K562 (cell line): ENCODE results near the gene THOC1. TPM values are rescaled to one million over a fixed set of nuclear protein-coding genes. Genes with fewer than 3 reads are reported as not detected.

Experiments
- ATAC-seq: fragments of 200-7000 bp; cut with Tn5 transposase; 3 replicates; pipeline ENCODE4 v1.9.1; 2020; ENCODE audit warnings: moderate library complexity
- BruUV-seq: library from RNA; stranded (reverse); fragments of 400-500 nt; replicated peaks from 2 replicates; lab custom pipeline; 2021; lab: Mats Ljungman, UMichigan
- CTCF ChIA-PET: fragments of 300-600 bp; formaldehyde crosslinking; extraction: SDS; loops from one replicate; lab custom pipeline; 2021; ENCODE audit warnings: low intra/inter-chr PET ratio; lab: Yijun Ruan, JAX
- POLR2A ChIA-PET: fragments of 300-600, 350-650 bp; sonication (Branson Sonifier 250); formaldehyde crosslinking; extraction: SDS; loops from one replicate; lab custom pipeline; 2021; ENCODE audit warnings: antibody characterized with exemption, inconsistent platforms; lab: Yijun Ruan, JAX
- DNase-seq, 4 experiments: peaks; one replicate each; pipeline versions ENCODE4 v3.0.0 to v3.0.0-alpha.2; 2011 to 2018; ENCODE audit warnings: low spot score in 3 of 4, mixed read lengths in 3 of 4; ENCODE audit errors: extremely low read depth in 1 of 4
- FAIRE-seq: peaks from 2 replicates; lab custom pipeline; 2011; peaks lifted over from hg19 to GRCh38; lab: Jason Lieb, UNC
- H2AFZ ChIP-seq: 2 replicates; pipeline ENCODE4 v1.6.0; 2011; ENCODE audit warnings: low read depth, low read length, control low read depth, inconsistent platforms
- H3K27ac ChIP-seq: fragments of 200-600 bp; 3 replicates; pipeline ENCODE4 v1.8.0; 2011; ENCODE audit warnings: low read depth, mild to moderate bottlenecking, control low read depth, inconsistent platforms, low read length, moderate library complexity, mixed read lengths; ENCODE audit errors: extremely low read depth
- H3K27me3 ChIP-seq, 2 experiments: fragments of 300-600 bp in 1 of 2; 2 replicates in 1 of 2; 3 replicates in 1 of 2; pipeline versions ENCODE4 v1.6.0 to v1.8.0; 2011; ENCODE audit warnings: inconsistent platforms in 2 of 2, low read length in 2 of 2, mild to moderate bottlenecking in 1 of 2, mixed read lengths in 1 of 2, moderate library complexity in 1 of 2; ENCODE audit not compliant: control insufficient read depth in 2 of 2, insufficient read depth in 2 of 2
- H3K36me3 ChIP-seq: fragments of 300-600 bp; 3 replicates; pipeline ENCODE4 v1.8.0; 2011; ENCODE audit warnings: mild to moderate bottlenecking, low read length, inconsistent platforms; ENCODE audit not compliant: control insufficient read depth, insufficient read depth
- H3K4me1 ChIP-seq, 2 experiments: fragments of 200-600 bp in 1 of 2; replicated peaks in 1 of 2; 2 replicates in 1 of 2; 3 replicates in 1 of 2; pipeline versions ENCODE4 v1.5.1 to v1.8.0; 2011; ENCODE audit warnings: inconsistent platforms in 2 of 2, low read length in 2 of 2, mild to moderate bottlenecking in 1 of 2, mixed read lengths in 1 of 2, moderate library complexity in 1 of 2; ENCODE audit not compliant: control insufficient read depth in 2 of 2, insufficient read depth in 2 of 2
- H3K4me2 ChIP-seq: 2 replicates; pipeline ENCODE4 v1.6.1; 2011; ENCODE audit warnings: low read length, control low read depth, inconsistent platforms, mixed read lengths; ENCODE audit not compliant: insufficient read depth
- H3K4me3 ChIP-seq: fragments of 200-600 bp; sonication (generic), shearing (Covaris generic); 2 replicates; pipeline ENCODE4 v1.5.1; 2016; ENCODE audit warnings: control low read depth, inconsistent platforms
- H3K79me2 ChIP-seq: fragments of 200-600 bp; 3 replicates; pipeline ENCODE4 v1.8.0; 2011; ENCODE audit warnings: low read length, inconsistent platforms; ENCODE audit not compliant: control insufficient read depth, insufficient read depth
- H3K9ac ChIP-seq, 2 experiments: 2 replicates each; pipeline versions ENCODE4 v1.6.0 to v1.6.1; 2011; ENCODE audit warnings: low read depth in 2 of 2, low read length in 2 of 2, control low read depth in 1 of 2, inconsistent platforms in 1 of 2, mild to moderate bottlenecking in 1 of 2, mixed read lengths in 1 of 2; ENCODE audit not compliant: insufficient read depth in 1 of 2
- H3K9me1 ChIP-seq: one replicate; pipeline ENCODE4 v1.6.0; 2011; ENCODE audit warnings: inconsistent platforms, mild to moderate bottlenecking, low read length, moderate library complexity; ENCODE audit not compliant: control insufficient read depth, insufficient read depth
- H3K9me3 ChIP-seq: replicated peaks from 2 replicates; pipeline ENCODE4 v1.5.1; 2011; ENCODE audit warnings: low read depth, low read length, inconsistent platforms; ENCODE audit not compliant: control insufficient read depth, insufficient read depth
- H4K20me1 ChIP-seq: replicated peaks from 2 replicates; pipeline ENCODE4 v1.6.1; 2011; ENCODE audit warnings: low read length, inconsistent platforms, mixed read lengths; ENCODE audit not compliant: control insufficient read depth, insufficient read depth
- C11orf30 ChIP-seq: fragments of 450-650 bp; IDR thresholded peaks from 2 replicates; pipeline ENCODE4 v1.6.1; 2016; ENCODE audit warnings: low read depth, mild to moderate bottlenecking
- E2F4 ChIP-seq: sonication (generic); formaldehyde crosslinking; IDR thresholded peaks from 2 replicates; pipeline ENCODE4 v1.8.0; 2022; ENCODE audit warnings: mild to moderate bottlenecking, low read depth, missing genetic modification reagents
- MAFF ChIP-seq: IDR thresholded peaks from 2 replicates; pipeline ENCODE4 v1.6.1; 2012; ENCODE audit warnings: low read length, improper control_type of control experiment
- MAFG ChIP-seq: fragments of 450-650 bp; conservative IDR thresholded peaks from 2 replicates; pipeline ENCODE4 v1.6.1; 2016; ENCODE audit warnings: missing genetic modification characterization, missing compliant biosample characterization
- MAFK ChIP-seq: IDR thresholded peaks from 2 replicates; pipeline ENCODE4 v1.6.1; 2011; ENCODE audit warnings: low read length, improper control_type of control experiment
- RBBP5 ChIP-seq: fragments of 200-600 bp; sonication (generic); IDR thresholded peaks from 2 replicates; pipeline ENCODE4 v1.6.1; 2012; ENCODE audit warnings: borderline replicate concordance, mild to moderate bottlenecking, low read length, control low read depth, inconsistent platforms; ENCODE audit not compliant: insufficient read depth, poor library complexity, severe bottlenecking
- ZNF146 ChIP-seq: IDR thresholded peaks from one replicate; pipeline ENCODE4 v1.6.1; 2018; ENCODE audit warnings: missing compliant biosample characterization; ENCODE audit not compliant: unreplicated experiment
- ZNF316 ChIP-seq: fragments of 450-650 bp; IDR thresholded peaks from 2 replicates; pipeline ENCODE4 v1.6.1; 2016
- in situ Hi-C: fragments of 300-500 bp; cut with MboI; formaldehyde crosslinking; loops from 4 replicates; pipeline ENCODE4 v1.15.0; 2018; ENCODE audit warnings: inconsistent platforms, mixed read lengths
- intact Hi-C: fragments of 100-400 bp; cut with micrococcal nuclease; formaldehyde crosslinking; loops from 2 replicates; pipeline ENCODE4 v1.14.2; 2022
- polyA plus RNA-seq, 8 experiments: library from polyadenylated mRNA; depleted of rRNA in 4 of 8; stranded (reverse) in 5 of 8; unstranded in 3 of 8; fragments of >200 nt; fragmentation: Nextera tagmentation in 2 of 8; fragmentation: Illumina TruSeq in 1 of 8; extraction: Ambion mirVana in 2 of 8; extraction: Trizol in 1 of 8; gene quantifications; 2 replicates each; pipeline versions ENCODE4 v1.2.1 to v1.2.3, GENCODE V29; 2011 to 2014; ENCODE audit warnings: inconsistent platforms in 1 of 8, missing spikeins in 1 of 8
- total RNA-seq, 7 experiments: library from RNA; depleted of rRNA in 6 of 7; stranded (reverse); fragments of >200 nt in 6 of 7; fragmentation: Illumina TruSeq in 2 of 7; extraction: Trizol in 2 of 7; gene quantifications; 2 replicates each; pipeline versions ENCODE4 v1.2.1 to v1.2.3, GENCODE V29; 2011 to 2021; ENCODE audit warnings: low replicate concordance in 1 of 7

The THOC1 gene
- total and polyA plus RNA-seq, 9 of the 15 experiments (the other 6 are each of a cell fraction or from before 2014, with no cell fraction given) = 71.1 to 143 (median 107) TPM

GRCh38 chr18:310042-310441 lies 42.2 kb upstream of the THOC1 start:
- in situ Hi-C loops (no loop called here), intact Hi-C loops (no loop called here)
- Histone ChIP-seq H3K27ac (no peak overlapping the region), H4K20me1 (no peaks in the 10 kb centered on the region), H3K9me1 (no peaks in the 10 kb centered on the region), H3K9me3 (no peaks in the 10 kb centered on the region), H3K4me1 (peaks cover 0 to 15% of the 10 kb centered on the region in 2 experiments; a peak in 4 of 5 replicates), H2AFZ (no peak overlapping the region), H3K36me3 (no peaks in the 10 kb centered on the region), H3K4me2 (no peak overlapping the region), H3K4me3 (no peak overlapping the region), H3K9ac (no peak overlapping the region), H3K79me2 (no peaks in the 10 kb centered on the region), H3K27me3 (peaks cover 17 to 19% of the 10 kb centered on the region in 2 experiments)
- CTCF ChIA-PET = no interaction called here
- POLR2A ChIA-PET = no interaction called here
- DNase-seq = no peak
- no TSS peak for BruUV-seq
- FAIRE-seq = no peak
- ATAC-seq = no peak
- peak; percentile 56; the same call in 1 of the 2 replicates for TF ChIP-seq MAFF
- TF ChIP-seq MAFK = peak; percentile 67
- peak; percentile 87 for TF ChIP-seq MAFG (tag)
- TF ChIP-seq RBBP5 = no peak
- no peak for TF ChIP-seq ZNF146 (CRISPR knock-in tag)
- TF ChIP-seq ZNF316 = peak; percentile 94
- no peak for TF ChIP-seq E2F4
- TF ChIP-seq C11orf30 = peak; percentile 84
